Astrocyte of the cerebellum (primary cell): ENCODE data around the gene FXYD3.

ENCODE experiments used
- DNase-seq: peaks from one replicate; pipeline ENCODE4 v3.0.0-alpha.2; 2011; ENCODE audit warnings: low read depth
- H3K4me3 ChIP-seq: 2 replicates; pipeline ENCODE4 v1.5.1; 2011; ENCODE audit warnings: mild to moderate bottlenecking, low read depth, low read length, moderate library complexity
- CTCF ChIP-seq: IDR thresholded peaks from 2 replicates; pipeline ENCODE4 v1.5.1; 2012; ENCODE audit warnings: low read length, low read depth, moderate library complexity, mild to moderate bottlenecking; ENCODE audit errors: missing control alignments
- in situ Hi-C: cut with HindIII; loops from 2 replicates; pipeline ENCODE4 v1.10.0; 2017; ENCODE audit warnings: low sequenced_read_pairs

FXYD3 gene

GRCh38 chr19:35073516-35073915, 42.1 kb upstream of the FXYD3 start:
- H3K4me3 ChIP-seq = no peak overlapping the region
- TF ChIP-seq CTCF = no peak
- in situ Hi-C loops = no loop called here
- DNase-seq = no peak

- no peak for DNase-seq
- in situ Hi-C loops = no loop called here
- TF ChIP-seq CTCF = no peak
Measured at GRCh38 chr19:35073941-35074340, 41.7 kb upstream of the FXYD3 start.

GRCh38 chr19:35074426-35075201, 41.0 kb upstream of the FXYD3 start:
- H3K4me3 ChIP-seq = no peak overlapping the region
- DNase-seq = no peak
- in situ Hi-C loops = no loop called here
- TF ChIP-seq CTCF = no peak

More at GRCh38 chr19:35073941-35074340, 41.7 kb upstream of the FXYD3 start:
- H3K4me3 ChIP-seq = no peak overlapping the region

- DNase-seq = no peak
- in situ Hi-C loops = no loop called here
- no peak for TF ChIP-seq CTCF
- H3K4me3 ChIP-seq = no peak overlapping the region
Measured at GRCh38 chr19:35075202-35076025, 40.2 kb upstream of the FXYD3 start.

- no peak for TF ChIP-seq CTCF
Measured at GRCh38 chr19:35076026-35076370, 39.6 kb upstream of the FXYD3 start.

GRCh38 chr19:35076657-35077056, 39.0 kb upstream of the FXYD3 start:
- in situ Hi-C loops = no loop called here
- no peak for DNase-seq
- TF ChIP-seq CTCF = no peak
- no peak overlapping the region for H3K4me3 ChIP-seq

More at GRCh38 chr19:35076026-35076370, 39.6 kb upstream of the FXYD3 start:
- in situ Hi-C loops = no loop called here
- no peak overlapping the region for H3K4me3 ChIP-seq
- DNase-seq = no peak
